ENCODE results near the gene RHOG. TPM values are rescaled to one million over a fixed set of nuclear protein-coding genes. Genes with fewer than 3 reads are reported as not detected.

Gene RHOG
- total and polyA plus RNA-seq, 9 of the 15 experiments (the other 6 are each of a cell fraction or from before 2014, with no cell fraction given) = 22.6 to 162 (median 80.3) TPM

DNA sequence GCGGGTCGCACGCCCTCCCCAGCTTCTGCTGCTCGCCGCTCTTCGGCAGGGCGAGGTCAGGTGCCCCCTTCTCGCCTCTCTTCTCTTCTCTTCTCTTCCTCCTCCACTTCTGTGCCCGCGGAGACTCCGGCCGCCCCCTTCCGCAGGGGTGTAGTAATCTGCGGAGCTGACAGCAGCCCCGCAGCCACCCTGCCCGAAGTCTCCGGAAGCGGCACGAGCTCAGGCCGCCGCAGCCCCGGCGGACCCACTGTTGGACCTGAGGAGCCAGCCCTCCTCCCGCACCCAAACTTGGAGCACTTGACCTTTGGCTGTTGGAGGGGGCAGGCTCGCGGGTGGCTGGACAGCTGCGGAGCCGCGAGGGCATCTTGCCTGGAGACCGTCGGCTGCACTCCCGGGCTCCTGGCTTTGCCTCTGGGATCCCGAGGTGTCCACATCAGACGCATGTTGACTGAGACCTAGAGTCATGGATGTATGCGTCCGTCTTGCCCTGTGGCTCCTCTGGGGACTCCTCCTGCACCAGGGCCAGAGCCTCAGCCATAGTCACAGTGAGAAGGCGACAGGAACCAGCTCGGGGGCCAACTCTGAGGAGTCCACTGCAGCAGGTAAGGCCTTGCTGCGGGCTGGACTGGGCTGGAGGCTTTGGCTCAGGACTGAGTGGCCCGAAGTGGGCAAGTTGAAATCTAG is 15.2 kb upstream of the RHOG start (continued):
- TF ChIP-seq, protein P1, sequence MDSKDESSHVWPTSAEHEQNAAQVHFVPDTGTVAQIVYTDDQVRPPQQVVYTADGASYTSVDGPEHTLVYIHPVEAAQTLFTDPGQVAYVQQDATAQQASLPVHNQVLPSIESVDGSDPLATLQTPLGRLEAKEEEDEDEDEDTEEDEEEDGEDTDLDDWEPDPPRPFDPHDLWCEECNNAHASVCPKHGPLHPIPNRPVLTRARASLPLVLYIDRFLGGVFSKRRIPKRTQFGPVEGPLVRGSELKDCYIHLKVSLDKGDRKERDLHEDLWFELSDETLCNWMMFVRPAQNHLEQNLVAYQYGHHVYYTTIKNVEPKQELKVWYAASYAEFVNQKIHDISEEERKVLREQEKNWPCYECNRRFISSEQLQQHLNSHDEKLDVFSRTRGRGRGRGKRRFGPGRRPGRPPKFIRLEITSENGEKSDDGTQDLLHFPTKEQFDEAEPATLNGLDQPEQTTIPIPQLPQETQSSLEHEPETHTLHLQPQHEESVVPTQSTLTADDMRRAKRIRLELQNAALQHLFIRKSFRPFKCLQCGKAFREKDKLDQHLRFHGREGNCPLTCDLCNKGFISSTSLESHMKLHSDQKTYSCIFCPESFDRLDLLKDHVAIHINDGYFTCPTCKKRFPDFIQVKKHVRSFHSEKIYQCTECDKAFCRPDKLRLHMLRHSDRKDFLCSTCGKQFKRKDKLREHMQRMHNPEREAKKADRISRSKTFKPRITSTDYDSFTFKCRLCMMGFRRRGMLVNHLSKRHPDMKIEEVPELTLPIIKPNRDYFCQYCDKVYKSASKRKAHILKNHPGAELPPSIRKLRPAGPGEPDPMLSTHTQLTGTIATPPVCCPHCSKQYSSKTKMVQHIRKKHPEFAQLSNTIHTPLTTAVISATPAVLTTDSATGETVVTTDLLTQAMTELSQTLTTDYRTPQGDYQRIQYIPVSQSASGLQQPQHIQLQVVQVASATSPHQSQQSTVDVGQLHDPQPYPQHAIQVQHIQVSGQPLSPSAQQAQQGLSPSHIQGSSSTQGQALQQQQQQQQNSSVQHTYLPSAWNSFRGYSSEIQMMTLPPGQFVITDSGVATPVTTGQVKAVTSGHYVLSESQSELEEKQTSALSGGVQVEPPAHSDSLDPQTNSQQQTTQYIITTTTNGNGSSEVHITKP (IDR thresholded peaks at IDR 0.05; ENCODE audit: partially characterized antibody) = peak; percentile 7
- TF ChIP-seq TAF9B (IDR thresholded peaks at IDR 0.05; ENCODE audit: partially characterized antibody) (no peak), FUS (optimal IDR thresholded peaks at IDR 0.05; ENCODE audit: low read depth, low read length) (no peak), RBFOX2 (IDR thresholded peaks at IDR 0.05; ENCODE audit: low read depth, low read length) (peak; percentile 10), ZSCAN29 (IDR thresholded peaks at IDR 0.05) (no peak), TAL1 (IDR thresholded peaks at IDR 0.05) (no peak), PRPF4 (IDR thresholded peaks at IDR 0.05; ENCODE audit: insufficient read depth, low read depth, low read length, poor library complexity, severe bottlenecking) (no peak), RBM25 (IDR thresholded peaks at IDR 0.05; ENCODE audit: low read depth, low read length, severe bottlenecking) (no peak), TCFL5 (CRISPR knock-in tag; conservative IDR thresholded peaks at IDR 0.05) (no peak), ZBTB7A (IDR thresholded peaks at IDR 0.05; ENCODE audit: borderline replicate concordance, control insufficient read depth, low read depth, low read length) (no peak), ZNF143 (CRISPR knock-in tag; IDR thresholded peaks at IDR 0.05) (peak; percentile 37; the same call in 1 of the 2 replicates), MXI1 (IDR thresholded peaks at IDR 0.05; ENCODE audit: low read depth, low read length) (no peak), ZNF174 (CRISPR knock-in tag; IDR thresholded peaks at IDR 0.05) (no peak), ZBTB8A (IDR thresholded peaks at IDR 0.05; ENCODE audit: partially characterized antibody) (no peak), BHLHE40 (IDR thresholded peaks at IDR 0.05; ENCODE audit: low read length) (peak; percentile 13; the same call in 1 of the 2 replicates), NR2C2 (CRISPR knock-in tag; IDR thresholded peaks at IDR 0.05) (no peak), NR2C2 (tag; IDR thresholded peaks at IDR 0.05) (peak; percentile 29), MBD2 (IDR thresholded peaks at IDR 0.05; ENCODE audit: borderline replicate concordance, low read depth) (no peak), MAFF (IDR thresholded peaks at IDR 0.05; ENCODE audit: low read length) (no peak), ARNT (IDR thresholded peaks at IDR 0.05) (no peak), CREM (IDR thresholded peaks at IDR 0.05; ENCODE audit: low read depth) (no peak), KDM4B (IDR thresholded peaks at IDR 0.05; ENCODE audit: borderline replicate concordance in 2 of 2, low read depth in 1 of 2) (no peak), MYNN (IDR thresholded peaks at IDR 0.05) (0 out of 2 replicates have a peak, but pooled peaks have one; percentile 7), MYNN (CRISPR knock-in tag; IDR thresholded peaks at IDR 0.05) (no peak)
- TF ChIP-seq, protein P2, sequence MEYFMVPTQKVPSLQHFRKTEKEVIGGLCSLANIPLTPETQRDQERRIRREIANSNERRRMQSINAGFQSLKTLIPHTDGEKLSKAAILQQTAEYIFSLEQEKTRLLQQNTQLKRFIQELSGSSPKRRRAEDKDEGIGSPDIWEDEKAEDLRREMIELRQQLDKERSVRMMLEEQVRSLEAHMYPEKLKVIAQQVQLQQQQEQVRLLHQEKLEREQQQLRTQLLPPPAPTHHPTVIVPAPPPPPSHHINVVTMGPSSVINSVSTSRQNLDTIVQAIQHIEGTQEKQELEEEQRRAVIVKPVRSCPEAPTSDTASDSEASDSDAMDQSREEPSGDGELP (CRISPR knock-in tag; IDR thresholded peaks at IDR 0.05; ENCODE audit: borderline replicate concordance) = peak; percentile 56; the same call in 1 of the 2 replicates
- TF ChIP-seq, protein P3, sequence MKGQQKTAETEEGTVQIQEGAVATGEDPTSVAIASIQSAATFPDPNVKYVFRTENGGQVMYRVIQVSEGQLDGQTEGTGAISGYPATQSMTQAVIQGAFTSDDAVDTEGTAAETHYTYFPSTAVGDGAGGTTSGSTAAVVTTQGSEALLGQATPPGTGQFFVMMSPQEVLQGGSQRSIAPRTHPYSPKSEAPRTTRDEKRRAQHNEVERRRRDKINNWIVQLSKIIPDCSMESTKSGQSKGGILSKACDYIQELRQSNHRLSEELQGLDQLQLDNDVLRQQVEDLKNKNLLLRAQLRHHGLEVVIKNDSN (CRISPR knock-in tag; IDR thresholded peaks at IDR 0.05) = 0 out of 2 replicates have a peak, but pooled peaks have one; percentile 34

Data from K562 (cell line).